Heart right ventricle (tissue), 16 donors: ENCODE data around the gene ZNF575. TPM values are rescaled to one million over a fixed set of nuclear protein-coding genes. Genes with fewer than 3 reads are reported as not detected.

ENCODE experiments used
- ATAC-seq, 8 donors: fragments of 200-7000 bp; cut with Tn5 transposase; one replicate each; pipeline ENCODE4 v1.9.1; 2020; ENCODE audit warnings: mild to moderate bottlenecking in 8 of 8, moderate library complexity in 8 of 8, moderate number of reproducible peaks in 1 of 8
- DNase-seq, 2 donors: peaks; one replicate each; pipeline ENCODE4 v3.0.0-alpha.2; 2020
- H3K27ac ChIP-seq, 10 donors: fragments of 200-600 bp; sonication (generic) in 2 of 10; one replicate each; pipeline versions ENCODE4 v1.5.0 to v1.8.0; 2020 to 2022; ENCODE audit warnings: mild to moderate bottlenecking in 3 of 10
- H3K27me3 ChIP-seq, 7 donors: fragments of 200-600 bp; one replicate each; pipeline ENCODE4 v1.8.0; 2021 to 2022; ENCODE audit warnings: mild to moderate bottlenecking in 2 of 7
- H3K36me3 ChIP-seq, 9 donors: fragments of 200-600 bp; sonication (generic) in 1 of 9; one replicate each; pipeline versions ENCODE4 v1.5.0 to v1.8.0; 2020 to 2022; ENCODE audit warnings: mild to moderate bottlenecking in 2 of 9
- H3K4me1 ChIP-seq, 9 donors: fragments of 200-600 bp; sonication (generic) in 1 of 9; one replicate each; pipeline versions ENCODE4 v1.5.0 to v1.8.0; 2020 to 2022; ENCODE audit warnings: mild to moderate bottlenecking in 4 of 9
- H3K4me3 ChIP-seq, 10 donors: fragments of 200-600 bp; sonication (generic) in 2 of 10; one replicate each; pipeline versions ENCODE4 v1.5.0 to v1.8.0; 2020 to 2022; ENCODE audit warnings: mild to moderate bottlenecking in 7 of 10, moderate library complexity in 2 of 10
- H3K9me3 ChIP-seq, 11 donors: fragments of 200-600 bp in 10 of 11; sonication (generic) in 2 of 11; one replicate each; pipeline versions ENCODE4 v1.5.0 to v1.8.0; 2013 to 2022; ENCODE audit warnings: mild to moderate bottlenecking in 2 of 11, control low read depth in 1 of 11, moderate library complexity in 1 of 11
- WGBS, 2 donors: extraction: QIAGEN DNeasy Blood & Tissue Kit; methylation state at CpG; one replicate each; pipeline ENCODE4 v1.1.7; 2013; ENCODE audit warnings: inconsistent platforms in 1 of 2; 5-methylcytosine and 5-hydroxymethylcytosine counted together
- intact Hi-C, 10 donors: fragments of 100-400 bp; cut with DNase I; formaldehyde crosslinking; loops; one replicate each; pipeline versions ENCODE4 v1.11.1 to v1.14.2; 2022
- polyA plus RNA-seq, 2 donors: library from polyadenylated mRNA; stranded (reverse); fragments of 200-250 nt; gene quantifications; one replicate each; pipeline ENCODE4 v1.2.3, GENCODE V29; 2013
- total RNA-seq, 10 donors: library from RNA; stranded (reverse); fragmentation: NEBNext Ultra II Directional in 3 of 10; extraction: Animal tissue kit (Norgen Biotek cat#: 25700) in 3 of 10; gene quantifications; one replicate each; pipeline versions ENCODE4 v1.2.1 to v1.2.4, GENCODE V29; 2021 to 2023
- TF ChIP-seq, protein P1 (sequence below), 9 donors: fragments of 200-600 bp; sonication (generic) in 2 of 9; IDR thresholded peaks; one replicate each; pipeline versions ENCODE4 v1.5.0 to v1.8.0; 2021 to 2022; ENCODE audit warnings: antibody characterized with exemption in 9 of 9, mild to moderate bottlenecking in 5 of 9, moderate library complexity in 1 of 9
- donor health status: Arrhythmogenic right ventricular cardiomyopathy.
- donor health status: ischemic (EF 13 %, LVEDD 7.1; RV severe dilation, severe dysfunction).
- donor health status: healthy with polysubstance abuse.
- donor health status: DM: no; HTN: yes; CAD: no.
- donor health status: DM: no; HTN: no; CAD: no.
- donor health status: ischemic (EF 25% LVEDD 6.9; RV normal size, moderate dysfunction).
- donor health status: ischemic (EF 25% LVEDD 5.7; RV mildly dilated, moderate dysfunction).
- donor health status: healthy.
- donor health status: DM: yes; HTN: yes; CAD: no.
- donor health status: Ischemic cardiomyopathy.
- donor health status: ischemic (EF 35%, LVEDD 5.7; RV mildly dilated, moderate dysfunction).
- donor health status: nonischemic (EF 11% LVEDD 7.7; RV severe dilation, severe dysfunction).
- donor health status: DM: yes; HTN: yes; CAD: no.
- donor health status: PGD.
- donor health status: ischemic (EF 29% LVEDD 5.4; RV normal size, mild dysfunction).
- donor health status: nonischemic (EF 23%, LVEDD 6.1; RV moderate dilation, normal function).

ZNF575 gene
- total and polyA plus RNA-seq, 12 donors: 0.45 to 2.0 (median 1.2) TPM

DNA sequence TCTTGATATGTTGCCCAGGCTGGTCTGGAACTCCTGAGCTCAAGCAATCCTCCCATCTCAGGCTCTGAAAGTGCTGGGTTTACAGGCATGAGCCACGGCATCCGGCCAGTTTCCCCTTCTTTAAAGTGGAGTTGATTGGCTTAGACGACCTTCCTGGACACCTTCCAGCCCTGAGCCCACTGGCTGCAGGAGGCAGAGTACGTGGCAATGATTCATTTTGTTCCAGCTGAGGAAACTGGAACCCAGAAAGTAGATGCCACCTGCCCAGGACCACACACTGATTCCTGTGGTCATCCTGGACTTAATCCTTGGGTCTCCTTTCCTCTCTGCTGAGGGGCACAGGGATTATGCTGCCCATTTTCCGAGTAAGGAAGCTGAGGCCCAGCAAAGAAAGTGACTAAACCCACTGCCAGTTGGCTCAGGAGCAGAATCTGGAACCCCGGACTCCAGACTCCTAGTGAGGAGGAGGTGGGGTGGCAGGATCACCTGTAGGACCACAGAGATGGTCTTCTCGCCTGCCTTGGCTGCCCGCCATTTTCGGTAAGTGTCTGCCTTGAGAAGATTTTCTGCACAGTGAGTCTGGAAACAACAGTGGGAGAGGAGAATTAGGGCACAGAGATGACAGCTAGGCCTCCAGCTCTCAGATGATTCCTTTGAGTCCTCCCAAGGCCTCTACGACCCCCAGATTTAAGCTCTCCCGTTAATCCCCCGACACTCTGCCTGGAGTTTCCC lies 41.6 kb downstream of the ZNF575 start:
- Histone ChIP-seq H3K27ac (peak overlapping the region in 9 of 10 donors; percentile 61 to 91 (median 78)), H3K27me3 (no peaks in the 10 kb centered on the region), H3K4me3 (peak overlapping the region; percentile 56 to 93 (median 71)), H3K9me3 (no peaks in the 10 kb centered on the region), H3K4me1 (peaks cover 5 to 25% (median 13%) of the 10 kb centered on the region in 9 donors), H3K36me3 (peaks cover 0 to 39% (median 0%) of the 10 kb centered on the region in 9 donors)
- intact Hi-C loops: loop anchor here in 4 of 10 donors (1.0 kb wide), 1 partner anchor 22 kb away; the partner anchor contains the start of genes IRGQ (in 4 of the 4) and ZNF576 (in 4 of the 4)
- no peak for DNase-seq
- TF ChIP-seq, protein P1, sequence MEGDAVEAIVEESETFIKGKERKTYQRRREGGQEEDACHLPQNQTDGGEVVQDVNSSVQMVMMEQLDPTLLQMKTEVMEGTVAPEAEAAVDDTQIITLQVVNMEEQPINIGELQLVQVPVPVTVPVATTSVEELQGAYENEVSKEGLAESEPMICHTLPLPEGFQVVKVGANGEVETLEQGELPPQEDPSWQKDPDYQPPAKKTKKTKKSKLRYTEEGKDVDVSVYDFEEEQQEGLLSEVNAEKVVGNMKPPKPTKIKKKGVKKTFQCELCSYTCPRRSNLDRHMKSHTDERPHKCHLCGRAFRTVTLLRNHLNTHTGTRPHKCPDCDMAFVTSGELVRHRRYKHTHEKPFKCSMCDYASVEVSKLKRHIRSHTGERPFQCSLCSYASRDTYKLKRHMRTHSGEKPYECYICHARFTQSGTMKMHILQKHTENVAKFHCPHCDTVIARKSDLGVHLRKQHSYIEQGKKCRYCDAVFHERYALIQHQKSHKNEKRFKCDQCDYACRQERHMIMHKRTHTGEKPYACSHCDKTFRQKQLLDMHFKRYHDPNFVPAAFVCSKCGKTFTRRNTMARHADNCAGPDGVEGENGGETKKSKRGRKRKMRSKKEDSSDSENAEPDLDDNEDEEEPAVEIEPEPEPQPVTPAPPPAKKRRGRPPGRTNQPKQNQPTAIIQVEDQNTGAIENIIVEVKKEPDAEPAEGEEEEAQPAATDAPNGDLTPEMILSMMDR (IDR thresholded peaks at IDR 0.05): no peak
- 29 to 39% methylated on average over 12 of the region's 12 CpGs for WGBS, 2 donors
- no peak for ATAC-seq

DNA sequence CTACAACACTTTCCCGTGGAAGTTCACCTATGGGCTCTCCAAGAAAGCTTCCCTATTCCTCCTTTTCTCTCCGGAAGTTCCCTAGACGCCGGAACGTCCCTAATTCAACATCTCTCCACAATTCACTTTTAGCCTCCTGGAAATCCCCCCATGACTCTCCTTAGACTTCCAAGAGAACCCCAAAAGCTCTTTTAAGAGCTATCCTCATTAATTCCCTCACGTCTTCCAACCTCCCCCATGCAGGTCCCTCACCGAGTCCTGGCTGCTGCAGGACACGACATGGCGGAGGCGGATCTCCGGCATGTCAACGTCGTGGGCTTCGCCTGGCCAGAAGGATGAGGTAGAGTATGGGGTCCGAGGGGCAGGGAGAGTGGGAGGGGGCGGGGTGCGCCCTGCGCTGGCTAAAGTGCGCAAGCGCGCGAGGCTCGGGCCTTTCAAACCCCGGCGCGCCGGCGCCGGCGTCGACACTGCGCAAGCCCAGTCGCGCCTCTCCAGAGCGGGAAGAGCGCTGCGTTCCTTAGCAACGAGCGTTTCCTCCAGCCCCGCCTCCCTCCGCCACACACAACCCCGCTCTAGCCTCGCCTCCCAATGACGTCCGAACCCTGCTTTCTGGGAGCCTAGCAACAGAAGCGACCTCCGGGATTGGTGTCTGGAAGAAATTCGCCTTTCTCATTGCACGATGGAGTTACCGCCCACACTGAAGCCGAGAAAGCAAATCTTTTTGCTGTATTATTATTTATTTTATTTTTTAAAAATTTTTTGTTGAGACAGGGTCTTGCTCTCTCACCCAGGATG lies 42.4 kb downstream of the ZNF575 start, which contains the start of the genes PINLYP and XRCC1:
Gene PINLYP (plus strand): TSS at position 646 of the 795 bp plus-strand sequence. CDS start 1,391 bp downstream, outside the sequence.
Gene XRCC1 (minus strand): TSS at position 372 of the 795 bp plus-strand sequence. CDS start 69 bp downstream, at position 303.
- 0 to 1% methylated on average over 51 of the region's 51 CpGs for WGBS, 2 donors
- H3K27me3 ChIP-seq: no peaks in the 10 kb centered on the region
- TF ChIP-seq, protein P1 (IDR thresholded peaks at IDR 0.05): no peak
- peaks cover 5 to 29% (median 13%) of the 10 kb centered on the region in 9 donors for H3K4me1 ChIP-seq
- intact Hi-C loops: loop anchor here in 4 of 10 donors (1.0 kb wide), 1 partner anchor 21 kb away; the partner anchor contains the start of genes IRGQ (in 4 of the 4) and ZNF576 (in 4 of the 4)
- no peaks in the 10 kb centered on the region for H3K9me3 ChIP-seq
- DNase-seq (peak; percentile 97 to 99), ATAC-seq (peak; percentile 99 to 100 (median 100))
- H3K36me3 ChIP-seq: peaks cover 0 to 32% (median 0%) of the 10 kb centered on the region in 9 donors
- H3K4me3 ChIP-seq: peak within 1 kb of the TSS; percentile 56 to 93 (median 71)
- peak within 1 kb of the TSS in 9 of 10 donors; percentile 61 to 91 (median 78) for H3K27ac ChIP-seq

DNA sequence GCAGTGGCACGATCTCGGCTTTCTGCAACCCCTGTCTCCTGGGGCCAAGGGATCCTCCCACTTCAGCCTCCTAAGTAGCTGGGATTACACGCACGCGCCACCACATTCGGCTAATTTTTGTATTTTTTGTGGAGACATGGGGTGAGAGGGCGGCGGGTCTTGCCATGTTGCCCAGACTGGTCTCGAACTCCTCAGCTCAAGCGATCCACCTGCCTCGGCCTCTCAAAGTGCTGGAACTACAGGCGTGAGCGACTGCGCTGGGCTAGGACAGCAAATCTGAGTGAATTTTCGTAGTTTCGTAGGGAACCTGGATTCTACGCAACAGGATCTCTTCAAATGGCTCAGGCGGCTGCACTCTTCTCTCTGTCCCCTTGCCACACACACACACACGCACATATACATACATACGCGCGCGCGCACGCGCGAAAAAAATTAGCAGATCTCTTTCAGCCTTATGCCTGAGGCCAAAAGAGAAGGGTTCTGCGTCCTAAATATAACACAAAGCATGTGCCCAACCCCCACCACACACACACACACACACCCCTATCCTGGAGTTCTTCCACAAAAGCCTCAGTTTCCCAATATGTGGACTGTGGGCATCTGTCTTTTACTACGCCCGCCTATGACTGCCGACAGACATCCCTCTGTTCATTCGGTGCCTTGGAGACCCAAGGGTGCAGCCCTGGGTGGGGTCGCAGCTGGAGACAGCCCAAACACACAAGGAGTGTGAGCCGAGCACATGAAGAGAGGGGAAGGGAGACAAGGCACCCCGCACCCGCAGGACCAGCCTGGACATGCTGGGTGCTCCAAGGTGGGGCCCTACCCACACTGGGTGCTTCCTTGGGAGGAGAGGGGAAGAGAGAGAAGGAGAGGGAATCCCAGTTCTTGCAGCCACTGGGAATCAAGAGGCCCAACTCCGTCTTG lies 43.2 kb downstream of the ZNF575 start:
- peak overlapping the region in 6 of 10 donors; percentile 45 to 90 (median 78) for H3K27ac ChIP-seq

More for the DNA sequence above, 43.2 kb downstream of the ZNF575 start:
- H3K9me3 ChIP-seq: no peaks in the 10 kb centered on the region
- peak overlapping the region in 9 of 10 donors; percentile 56 to 93 (median 77) for H3K4me3 ChIP-seq
- H3K4me1 ChIP-seq: peaks cover 5 to 36% (median 16%) of the 10 kb centered on the region in 9 donors
- intact Hi-C loops: loop anchor here in 5 of 10 donors (1.0 to 2.0 kb wide), 2 partner anchors 17 to 20 kb away; partner anchors contain the start of genes IRGQ (in 4 of the 5) and ZNF576 (in 4 of the 5)
- H3K36me3 ChIP-seq: peaks cover 0 to 28% (median 0%) of the 10 kb centered on the region in 9 donors
- DNase-seq (no peak), ATAC-seq (peak in 2 of 8 donors; percentile 2 to 6)
- no peaks in the 10 kb centered on the region for H3K27me3 ChIP-seq
- TF ChIP-seq, protein P1 (IDR thresholded peaks at IDR 0.05): no peak
- WGBS, 2 donors: 58 to 68% methylated on average over 37 of the region's 37 CpGs
